Caco-2 (cell line): Measurements from ENCODE around the gene WNK2. TPM values are rescaled to one million over a fixed set of nuclear protein-coding genes. Genes with fewer than 3 reads are reported as not detected.
"Not testable (repeated sequence)": the region's sequence is repeated elsewhere in the genome, so short reads cannot be mapped to it uniquely, and the experiment has no call there.

Experiments used
- BruUV-seq: library from RNA; stranded (reverse); fragments of 400-500 nt; replicated peaks from 2 replicates; lab custom pipeline; 2021; lab: Mats Ljungman, UMichigan
- CTCF ChIA-PET: fragments of 300-600 bp; sonication (Branson Sonifier 250); formaldehyde crosslinking; loops from one replicate; lab custom pipeline; 2022; ENCODE audit warnings: antibody characterized with exemption; lab: Charles Lee
- POLR2A ChIA-PET: fragments of 300-600 bp; sonication (Branson Sonifier 250); formaldehyde crosslinking; loops from one replicate; lab custom pipeline; 2022; ENCODE audit warnings: antibody characterized with exemption; lab: Charles Lee
- DNase-seq, 2 experiments: peaks; one replicate each; pipeline versions ENCODE4 v3.0.0 to v3.0.0-alpha.2; 2020 to 2022
- H3K27me3 ChIP-seq: replicated peaks from 2 replicates; pipeline ENCODE4 v1.6.0; 2011; ENCODE audit warnings: low read length; ENCODE audit not compliant: control insufficient read depth, insufficient read depth
- H3K36me3 ChIP-seq: 2 replicates; pipeline ENCODE4 v1.5.1; 2011; ENCODE audit warnings: low read length; ENCODE audit not compliant: control insufficient read depth, insufficient read depth
- H3K4me1 ChIP-seq: fragments of 250-450 bp; sonication (Bioruptor Pico); 2 replicates; pipeline ENCODE4 v1.5.1; 2020; ENCODE audit warnings: mild to moderate bottlenecking
- H3K4me3 ChIP-seq: 2 replicates; pipeline ENCODE4 v1.5.1; 2011; ENCODE audit warnings: low read depth, mild to moderate bottlenecking, control low read depth, low read length
- H3K9me3 ChIP-seq: fragments of 250-450 bp; sonication (Bioruptor Pico); 2 replicates; pipeline ENCODE4 v1.5.1; 2020; ENCODE audit warnings: mild to moderate bottlenecking, moderate library complexity
- H3K27ac Mint-ChIP-seq: one replicate; pipeline ENCODE4 v1.8.0; 2022; ENCODE audit warnings: mixed read lengths; ENCODE audit not compliant: unreplicated experiment
- H3K27me3 Mint-ChIP-seq: one replicate; pipeline ENCODE4 v1.8.0; 2022; ENCODE audit warnings: mixed read lengths; ENCODE audit not compliant: insufficient read depth, unreplicated experiment
- H3K36me3 Mint-ChIP-seq: one replicate; pipeline ENCODE4 v1.8.0; 2022; ENCODE audit warnings: mild to moderate bottlenecking, mixed read lengths; ENCODE audit not compliant: insufficient read depth, unreplicated experiment
- H3K4me1 Mint-ChIP-seq: one replicate; pipeline ENCODE4 v1.8.0; 2022; ENCODE audit warnings: low read depth, mixed read lengths; ENCODE audit not compliant: unreplicated experiment
- H3K4me3 Mint-ChIP-seq: one replicate; pipeline ENCODE4 v1.8.0; 2022; ENCODE audit warnings: mild to moderate bottlenecking, moderate library complexity, mixed read lengths; ENCODE audit not compliant: unreplicated experiment
- H3K9me3 Mint-ChIP-seq: one replicate; pipeline ENCODE4 v1.8.0; 2022; ENCODE audit warnings: mixed read lengths; ENCODE audit not compliant: unreplicated experiment
- CTCF ChIP-seq, 2 experiments: fragments of 200-600 bp in 1 of 2; IDR thresholded peaks; 1 replicate in 1 of 2; 2 replicates in 1 of 2; pipeline versions ENCODE4 v1.5.1 to v1.8.0; 2011 to 2022; ENCODE audit warnings: antibody characterized with exemption in 1 of 2, control low read depth in 1 of 2, inconsistent platforms in 1 of 2, low read depth in 1 of 2, low read length in 1 of 2, mild to moderate bottlenecking in 1 of 2, moderate library complexity in 1 of 2; ENCODE audit not compliant: insufficient read depth in 1 of 2, severe bottlenecking in 1 of 2, unreplicated experiment in 1 of 2
- intact Hi-C: fragments of 100-400 bp; cut with micrococcal nuclease; formaldehyde crosslinking; loops from one replicate; pipeline ENCODE4 v1.10.0; 2022; ENCODE audit not compliant: unreplicated experiment
- total RNA-seq: library from RNA; stranded (reverse); gene quantifications from 2 replicates; pipeline ENCODE4 v1.2.3, GENCODE V29; 2022

WNK2 gene
- total RNA-seq, 1 experiment from 2014 or later, result 21.7 TPM

DNA sequence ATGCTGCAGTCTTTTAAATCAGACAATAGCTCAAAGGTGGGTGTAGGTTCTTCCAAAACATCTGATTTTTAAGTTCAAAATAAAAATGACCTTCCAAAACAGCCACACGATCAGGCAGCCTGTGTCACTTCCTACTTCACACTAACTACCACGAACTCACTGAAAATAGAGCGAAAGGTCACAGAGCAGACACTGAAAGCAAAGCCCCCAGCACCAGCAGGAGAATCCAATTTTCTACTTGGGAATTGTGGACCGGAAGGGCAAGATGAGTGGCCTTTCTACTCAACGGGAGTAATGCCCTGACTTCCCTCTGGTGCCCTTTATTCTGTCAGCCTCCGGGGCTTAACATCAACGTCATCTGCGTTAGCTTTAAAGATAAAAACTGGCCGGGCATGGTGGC is 159.7 kb downstream of the WNK2 start:
- no peak overlapping the region for H3K4me3 ChIP-seq
- DNase-seq, result no peak
- H3K4me3 Mint-ChIP-seq, result no peak overlapping the region
- no peaks in the 10 kb centered on the region for H3K4me1 ChIP-seq
- intact Hi-C loops, result no loop called here
- no peak overlapping the region for H3K27ac Mint-ChIP-seq
- BruUV-seq, result no TSS peak
- TF ChIP-seq CTCF (IDR thresholded peaks at IDR 0.05; ENCODE audit: insufficient read depth in 1 of 2, low read depth in 1 of 2, low read length in 1 of 2, severe bottlenecking in 1 of 2, unreplicated experiment in 1 of 2), result no peak
- peaks cover 2% of the 10 kb centered on the region; the same call in 1 of the 2 replicates for H3K9me3 ChIP-seq
- ChIA-PET POLR2A (no interaction called here), CTCF (no interaction called here)
- H3K36me3 ChIP-seq, result no peaks in the 10 kb centered on the region
- H3K27me3 Mint-ChIP-seq, result no peaks in the 10 kb centered on the region
- no peaks in the 10 kb centered on the region for H3K27me3 ChIP-seq
- no peaks in the 10 kb centered on the region for H3K9me3 Mint-ChIP-seq
- peaks cover 7% of the 10 kb centered on the region for H3K4me1 Mint-ChIP-seq
- H3K36me3 Mint-ChIP-seq, result no peaks in the 10 kb centered on the region

DNA sequence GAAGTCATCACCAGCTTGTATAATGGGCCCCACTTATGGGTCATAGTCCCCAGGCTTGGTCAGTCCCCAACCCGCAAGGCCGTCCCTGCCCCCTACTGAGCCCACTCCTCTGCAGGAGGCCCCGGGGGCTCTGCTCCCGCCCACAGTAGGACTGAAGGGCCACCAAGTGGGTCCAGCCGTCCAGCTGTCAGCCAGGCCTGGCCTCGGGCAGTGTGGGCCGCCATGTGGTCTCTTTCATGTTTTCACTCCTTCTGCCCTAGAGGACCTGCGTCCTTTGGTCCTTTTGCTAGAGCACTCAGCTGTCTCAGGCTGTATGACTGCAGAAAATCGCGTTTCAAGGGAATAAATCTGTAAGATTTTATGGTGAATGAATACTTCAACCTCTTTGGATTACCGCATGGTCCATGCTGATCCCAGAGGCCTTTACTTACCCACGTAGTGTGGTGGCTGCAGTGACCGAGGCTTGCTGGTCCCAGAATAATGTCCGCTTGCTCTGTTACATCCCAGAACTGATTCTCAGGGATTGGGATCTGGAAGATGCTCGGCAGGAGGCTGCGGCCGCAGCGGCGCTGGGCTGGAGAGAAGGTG is 161.8 kb downstream of the WNK2 start:
- Mint-ChIP-seq H3K4me1 (peaks cover 7% of the 10 kb centered on the region), H3K4me3 (no peak overlapping the region), H3K27me3 (no peaks in the 10 kb centered on the region), H3K9me3 (no peaks in the 10 kb centered on the region), H3K27ac (no peak overlapping the region), H3K36me3 (no peaks in the 10 kb centered on the region)
- H3K4me1 ChIP-seq, result no peaks in the 10 kb centered on the region
- DNase-seq, result no peak
- intact Hi-C loops, result no loop called here
- CTCF ChIA-PET, result no interaction called here
- H3K36me3 ChIP-seq, result no peaks in the 10 kb centered on the region
- no TSS peak for BruUV-seq
- no peaks in the 10 kb centered on the region for H3K9me3 ChIP-seq
- H3K27me3 ChIP-seq, result no peaks in the 10 kb centered on the region
- POLR2A ChIA-PET, result no interaction called here
- no peak for TF ChIP-seq CTCF (IDR thresholded peaks at IDR 0.05; ENCODE audit: insufficient read depth in 1 of 2, low read depth in 1 of 2, low read length in 1 of 2, severe bottlenecking in 1 of 2, unreplicated experiment in 1 of 2)
- no peak overlapping the region for H3K4me3 ChIP-seq

- CTCF ChIA-PET, result no interaction called here
- Mint-ChIP-seq H3K9me3 (no peaks in the 10 kb centered on the region), H3K36me3 (no peaks in the 10 kb centered on the region), H3K4me3 (no peak overlapping the region), H3K27me3 (no peaks in the 10 kb centered on the region), H3K27ac (no peak overlapping the region), H3K4me1 (peaks cover 7% of the 10 kb centered on the region)
- intact Hi-C loops, result no loop called here
- no peaks in the 10 kb centered on the region for H3K9me3 ChIP-seq
- BruUV-seq, result no TSS peak
- POLR2A ChIA-PET, result no interaction called here
- H3K4me3 ChIP-seq, result no peak overlapping the region
- no peaks in the 10 kb centered on the region for H3K27me3 ChIP-seq
- TF ChIP-seq CTCF (IDR thresholded peaks at IDR 0.05; ENCODE audit: insufficient read depth in 1 of 2, low read depth in 1 of 2, low read length in 1 of 2, severe bottlenecking in 1 of 2, unreplicated experiment in 1 of 2), result no peak
- H3K4me1 ChIP-seq, result no peaks in the 10 kb centered on the region
- no peaks in the 10 kb centered on the region for H3K36me3 ChIP-seq
- DNase-seq, result no peak
Observed at GRCh38 chr9:93346231-93347112, 162.5 kb downstream of the WNK2 start.

DNA sequence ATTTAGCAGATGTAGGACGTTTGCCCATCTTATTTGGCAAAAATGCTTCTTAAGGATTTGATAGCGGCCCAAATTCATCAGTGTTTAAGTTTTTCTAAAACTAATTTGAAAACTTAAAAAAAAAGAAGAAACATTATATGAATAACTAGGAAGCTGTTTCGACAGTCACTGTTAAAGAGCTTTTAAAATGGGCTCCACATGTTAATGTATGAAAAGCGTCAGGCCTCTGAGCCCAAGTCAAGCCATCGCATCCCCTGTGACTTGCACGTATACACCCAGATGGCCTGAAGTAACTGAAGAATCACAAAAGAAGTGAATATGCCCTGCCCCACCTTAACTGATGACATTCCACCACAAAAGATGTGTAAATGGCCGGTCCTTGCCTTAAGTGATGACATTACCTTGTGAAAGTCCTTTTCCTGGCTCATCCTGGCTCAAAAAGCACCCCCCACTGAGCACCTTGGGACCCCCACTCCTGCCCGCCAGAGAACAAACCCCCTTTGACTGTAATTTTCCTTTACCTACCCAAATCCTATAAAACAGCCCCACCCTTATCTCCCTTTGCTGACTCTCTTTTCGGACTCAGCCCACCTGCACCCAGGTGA is 163.5 kb downstream of the WNK2 start:
- H3K36me3 Mint-ChIP-seq, H3K4me1 ChIP-seq, H3K9me3 Mint-ChIP-seq, H3K27me3 ChIP-seq, H3K27ac Mint-ChIP-seq, intact Hi-C loops, H3K4me3 ChIP-seq, H3K4me1 Mint-ChIP-seq, BruUV-seq, H3K4me3 Mint-ChIP-seq, DNase-seq, POLR2A ChIA-PET, H3K27me3 Mint-ChIP-seq, H3K9me3 ChIP-seq, CTCF ChIA-PET, H3K36me3 ChIP-seq: not testable (repeated sequence)
